Activated CD8-positive, alpha-beta memory T cell treated with anti-CD3 and anti-CD28 coated beads for 4 hours (primary cell): ENCODE measurements around the gene HGF.
"Not testable (repeated sequence)": the region's sequence is repeated elsewhere in the genome, so short reads cannot be mapped to it uniquely, and the experiment has no call there.

Source experiments
- DNase-seq, 2 donors: peaks; one replicate each; pipeline ENCODE4 v3.0.0-alpha.2; 2020; ENCODE audit warnings: low read depth in 2 of 2

HGF gene

DNA sequence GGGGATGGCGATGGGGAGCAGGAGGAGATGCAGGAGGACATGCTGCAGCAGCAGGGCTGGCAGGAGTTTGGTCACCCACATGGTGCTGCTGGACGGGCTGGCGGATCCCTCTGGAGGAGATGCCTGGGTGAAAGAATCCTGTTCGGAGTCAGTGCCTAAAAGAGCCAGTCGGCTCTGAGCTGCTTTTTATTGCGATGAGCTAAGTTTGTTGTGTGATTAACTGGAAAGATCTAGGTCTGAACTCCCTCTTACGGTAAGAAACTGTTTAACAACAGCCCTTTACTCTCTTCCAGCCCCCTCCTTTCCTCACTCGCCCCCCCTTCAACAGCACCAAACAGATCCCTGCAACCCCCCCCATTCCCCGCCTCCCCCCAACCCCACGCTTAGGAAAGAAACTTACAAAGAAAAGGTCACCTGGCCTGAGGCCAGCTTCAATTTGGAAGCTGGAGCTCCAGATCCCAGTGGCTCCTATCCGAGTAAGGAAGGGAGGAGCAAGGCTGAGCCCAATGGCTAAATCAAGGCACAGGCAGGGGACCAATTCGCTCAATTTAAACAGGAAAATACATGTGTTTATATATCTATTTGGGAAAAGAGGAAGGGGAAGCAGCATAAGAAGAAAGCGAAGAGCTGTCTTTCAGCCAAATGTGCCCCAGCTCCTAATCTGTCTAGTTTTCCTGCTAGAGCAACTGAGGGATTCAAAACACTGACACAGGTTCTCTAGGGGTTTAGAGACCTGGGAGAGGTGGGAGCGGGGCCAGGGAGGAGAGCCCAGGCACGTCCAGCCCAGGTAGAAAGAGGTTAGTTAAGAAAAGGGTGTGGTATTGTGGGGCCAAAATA, at the start of gene HGF:
Gene HGF, minus strand, starts transcription at position 157 of the 837 bp plus-strand sequence. Its CDS starts 76 bp downstream, at position 81.
- no peak for DNase-seq

DNA sequence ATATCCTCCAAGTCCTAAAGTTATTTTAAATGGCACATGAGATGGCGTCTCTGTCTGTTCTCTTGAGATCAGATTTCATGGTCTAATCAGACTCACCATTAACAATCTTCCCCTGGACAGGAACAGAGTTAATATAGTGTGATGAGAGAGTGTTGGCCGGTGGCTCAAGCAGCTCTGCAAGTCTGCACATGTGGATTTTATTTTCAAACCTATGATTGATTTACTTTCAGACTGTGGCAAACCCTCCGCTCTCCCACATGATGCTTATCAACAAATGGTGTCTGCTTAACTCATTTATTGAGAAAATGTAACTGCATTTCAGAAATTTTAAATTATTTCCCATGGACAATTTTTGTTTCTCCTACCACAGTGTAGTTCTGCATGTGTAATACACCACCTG, 46.5 kb upstream of the HGF start:
- DNase-seq: no peak

DNA sequence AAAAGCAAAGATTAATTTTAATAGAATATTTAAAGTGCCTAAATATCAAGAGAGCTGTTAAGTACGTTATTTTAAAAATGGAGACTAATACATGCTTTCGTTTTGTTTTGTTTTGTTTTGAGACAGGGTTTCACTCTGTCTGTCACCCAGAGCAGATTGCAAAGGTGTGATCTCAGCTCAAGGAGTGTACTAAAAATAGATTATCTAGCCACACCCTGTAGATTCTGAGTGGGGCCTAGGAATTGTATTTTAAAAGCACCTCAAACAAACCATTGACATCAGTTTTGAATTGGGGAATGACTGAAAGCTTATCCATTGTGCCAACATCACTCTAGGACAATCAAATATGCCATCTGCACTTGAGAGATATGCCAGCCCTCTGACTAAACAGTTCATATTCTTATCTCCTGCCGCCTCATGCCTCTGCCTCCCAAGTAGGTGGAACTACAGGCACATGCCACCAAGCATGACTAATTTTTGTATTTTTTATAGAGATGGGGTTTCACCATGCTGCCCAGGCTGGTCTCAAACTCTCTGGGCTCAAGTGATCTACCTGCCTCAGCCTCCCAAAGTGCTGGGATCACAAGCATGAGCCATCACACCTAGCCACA, 43.1 kb upstream of the HGF start:
- DNase-seq: not testable (repeated sequence)

DNA sequence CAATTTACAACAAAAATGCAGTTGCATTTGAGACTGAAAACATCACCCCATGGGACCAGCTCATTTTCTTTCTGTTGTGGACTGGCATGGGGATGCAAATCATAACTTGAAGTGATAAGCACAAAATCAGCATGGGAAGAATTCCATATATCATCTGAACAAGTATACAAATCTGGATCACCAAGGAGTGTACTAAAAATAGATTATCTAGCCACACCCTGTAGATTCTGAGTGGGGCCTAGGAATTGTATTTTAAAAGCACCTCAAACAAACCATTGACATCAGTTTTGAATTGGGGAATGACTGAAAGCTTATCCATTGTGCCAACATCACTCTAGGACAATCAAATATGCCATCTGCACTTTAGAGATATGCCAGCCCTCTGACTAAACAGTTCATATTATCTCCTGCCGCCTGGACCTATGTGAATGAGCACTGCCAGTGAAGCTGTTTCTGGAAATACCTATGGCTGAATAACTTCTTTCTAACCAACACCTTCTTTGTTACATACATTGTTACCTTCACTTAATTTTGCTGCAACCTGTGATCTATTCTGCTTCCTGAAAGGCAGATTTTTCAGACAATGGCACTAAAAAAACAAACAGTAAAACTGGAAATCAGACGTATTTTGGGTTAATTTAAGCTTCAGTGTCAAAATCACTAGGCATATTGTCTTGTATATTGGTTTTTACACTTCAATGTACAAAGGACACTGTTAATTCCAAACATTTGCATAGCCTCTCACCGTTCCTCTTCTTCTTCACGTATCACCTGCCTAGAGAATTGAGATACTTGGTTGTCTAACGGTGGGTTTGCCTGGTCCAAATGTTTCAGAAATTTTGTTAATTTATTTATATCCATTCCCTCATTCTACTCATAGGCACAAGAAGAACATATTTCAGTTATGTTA, 42.4 kb upstream of the HGF start:
- no peak for DNase-seq

DNA sequence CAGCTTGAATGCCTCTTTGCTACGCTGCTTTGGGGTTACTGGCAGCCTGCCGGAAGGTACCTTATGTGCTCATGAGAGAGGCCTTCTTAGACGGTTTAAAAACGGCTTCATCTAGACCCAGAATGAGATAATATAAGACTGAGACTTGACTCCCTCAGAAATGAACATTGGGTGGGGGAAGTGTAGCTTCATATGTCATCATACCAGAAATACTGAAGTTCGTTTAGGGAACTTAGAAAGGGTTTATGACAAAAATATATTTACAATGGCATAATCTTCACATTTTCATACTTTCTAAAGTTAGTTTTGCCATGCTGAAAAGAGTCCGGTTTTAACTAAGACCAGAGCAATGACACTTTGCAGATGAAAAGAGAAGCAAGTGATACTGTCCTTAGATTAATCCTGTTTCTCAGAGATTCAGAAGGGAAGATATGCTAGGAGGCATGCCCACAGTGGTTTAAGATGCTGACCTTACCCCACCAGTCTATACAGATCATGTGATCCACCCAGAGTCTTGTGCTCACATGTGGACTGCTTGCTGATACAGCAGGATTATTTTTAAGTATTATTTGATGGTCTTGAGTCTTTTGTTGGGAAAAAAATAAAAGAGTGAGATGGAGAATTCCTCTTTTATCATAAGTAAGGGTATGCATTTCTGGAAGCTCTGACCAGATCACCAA, 40.8 kb upstream of the HGF start:
- DNase-seq: no peak

DNA sequence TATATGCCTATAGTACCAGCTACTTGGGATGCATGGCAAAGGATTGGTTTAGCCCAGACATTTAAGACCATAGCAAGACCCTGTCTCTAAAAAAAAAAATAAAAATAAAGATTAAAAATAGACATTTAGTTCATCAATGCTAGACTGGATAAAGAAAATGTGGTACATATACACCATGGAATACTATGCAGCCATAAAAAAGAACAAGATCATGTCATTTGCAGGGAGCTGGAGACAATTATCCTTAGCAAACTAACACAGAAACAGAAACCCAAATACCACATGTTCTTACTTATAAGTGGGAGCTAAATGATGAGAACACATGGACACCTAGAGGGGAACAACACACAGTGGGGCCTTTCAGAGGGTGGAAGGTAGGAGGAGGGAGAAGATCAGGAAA, 38.5 kb upstream of the HGF start:
- not testable (repeated sequence) for DNase-seq

DNA sequence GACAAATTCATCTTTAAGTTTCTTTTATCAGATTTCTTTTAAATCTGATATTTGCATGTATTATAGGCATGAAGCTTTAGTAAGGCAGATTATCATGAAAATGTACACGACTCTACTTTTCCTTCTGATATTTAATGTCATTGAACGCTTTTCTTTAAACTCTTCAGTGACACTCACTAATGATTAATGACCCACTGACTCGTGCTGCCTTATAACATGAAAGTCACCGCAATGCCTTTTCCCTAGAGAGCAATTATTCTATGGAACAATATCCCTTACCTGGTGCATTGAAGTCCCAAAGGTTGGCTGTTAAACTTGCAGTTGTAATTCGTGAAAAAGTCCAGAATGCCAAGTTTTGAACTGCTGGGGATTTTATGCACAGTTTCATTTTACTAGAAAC, 33.4 kb upstream of the HGF start:
- DNase-seq: no peak

DNA sequence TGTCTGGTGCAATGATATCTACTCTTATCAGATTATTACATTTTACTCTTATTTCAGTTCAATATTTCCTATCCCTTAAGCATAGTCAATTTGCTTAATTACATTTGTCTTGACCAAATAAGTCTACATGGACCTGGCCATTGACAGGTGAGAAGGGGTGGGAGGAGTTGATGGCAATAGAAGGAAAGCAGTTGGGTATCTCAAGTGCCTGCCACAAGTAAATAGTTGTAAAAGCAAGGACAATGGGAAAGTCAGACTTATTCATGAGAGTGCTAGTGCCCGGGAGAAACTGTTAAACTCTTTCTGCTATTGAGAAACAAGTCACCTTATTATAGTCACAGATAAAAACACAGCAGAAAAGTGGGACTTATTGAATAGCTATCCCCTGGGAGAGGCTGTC, 32.4 kb upstream of the HGF start:
- DNase-seq: no peak

DNA sequence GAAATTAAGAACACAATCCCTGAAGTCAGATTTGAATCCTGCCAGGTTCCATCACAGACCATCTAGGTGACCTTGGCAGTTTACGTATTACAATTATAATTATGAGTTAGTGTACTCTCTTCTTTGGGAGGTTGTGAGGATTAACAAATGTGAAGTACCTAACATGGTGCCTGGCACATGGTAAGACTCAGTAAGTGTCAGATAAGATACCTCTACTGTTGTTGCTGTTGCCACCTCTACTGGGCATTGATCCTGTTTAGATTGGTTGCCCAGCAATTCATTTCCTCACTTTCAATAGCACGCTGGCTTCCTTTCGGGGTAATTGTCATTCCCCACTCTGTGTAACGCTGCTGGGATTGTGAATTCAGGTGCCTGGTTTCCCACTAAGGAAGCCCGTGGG, 31.7 kb upstream of the HGF start:
- DNase-seq: no peak

DNA sequence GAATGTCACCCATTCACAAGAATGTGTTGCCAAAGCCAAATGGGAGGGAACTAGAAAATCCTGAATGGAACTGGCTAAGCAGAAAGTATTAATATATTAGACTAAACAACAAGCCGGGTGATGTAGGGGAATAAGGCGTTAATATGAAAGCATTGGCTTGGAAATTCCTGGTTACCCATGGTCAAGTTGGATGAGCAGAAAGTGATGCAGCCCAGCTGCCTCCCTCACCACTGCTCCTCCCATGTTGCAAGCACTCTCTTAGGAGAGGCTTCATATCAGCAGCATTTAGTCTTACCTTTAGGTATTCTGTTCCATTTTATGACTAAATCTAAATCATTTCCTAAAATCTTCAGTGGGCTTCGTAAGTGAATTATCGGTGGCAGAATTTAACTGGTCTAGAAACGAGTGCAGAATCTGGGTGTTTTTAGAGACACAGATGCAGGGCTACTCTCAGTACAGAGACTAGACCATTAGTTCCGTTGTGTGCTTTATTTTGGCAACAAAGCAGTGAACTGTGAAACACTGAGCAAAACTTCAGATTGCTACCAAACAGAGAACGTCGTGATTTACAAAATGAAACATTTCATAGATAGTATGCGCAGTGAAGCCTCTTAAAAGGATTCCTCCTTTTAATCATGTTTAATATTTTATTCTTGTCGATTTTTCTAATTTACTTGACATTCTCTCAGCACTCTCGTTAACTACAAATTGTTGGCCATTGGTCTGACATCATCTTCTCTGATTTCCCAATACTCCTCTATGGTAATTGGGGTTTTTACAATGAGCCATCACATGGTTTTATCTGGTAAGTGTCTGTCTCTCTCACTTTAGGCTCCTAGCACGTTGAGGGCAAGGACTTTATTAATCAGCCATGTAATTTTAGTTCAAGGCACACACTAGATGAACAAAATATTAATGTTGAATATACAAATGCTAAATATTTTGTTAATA, 22.0 kb upstream of the HGF start:
- DNase-seq: no peak

DNA sequence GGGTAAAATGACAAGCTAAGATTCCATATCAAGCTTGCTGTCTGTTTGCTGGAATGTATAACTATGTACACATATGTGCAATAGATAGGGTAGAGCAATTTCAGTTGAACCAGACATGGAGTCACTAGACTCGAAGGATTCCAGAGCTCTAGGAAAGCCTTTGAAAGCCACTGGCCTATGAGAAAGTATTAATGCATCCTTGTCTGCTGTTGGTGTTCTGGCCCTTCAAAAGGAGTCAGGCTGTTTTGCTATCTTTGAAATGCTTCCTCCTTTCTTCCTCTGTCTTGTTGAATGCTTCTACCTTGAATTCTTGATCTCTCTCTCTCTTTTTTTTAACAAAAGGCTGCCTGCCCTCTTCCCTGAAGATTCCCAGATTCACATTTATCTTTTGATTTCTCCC, 20.8 kb upstream of the HGF start:
- DNase-seq: no peak

DNA sequence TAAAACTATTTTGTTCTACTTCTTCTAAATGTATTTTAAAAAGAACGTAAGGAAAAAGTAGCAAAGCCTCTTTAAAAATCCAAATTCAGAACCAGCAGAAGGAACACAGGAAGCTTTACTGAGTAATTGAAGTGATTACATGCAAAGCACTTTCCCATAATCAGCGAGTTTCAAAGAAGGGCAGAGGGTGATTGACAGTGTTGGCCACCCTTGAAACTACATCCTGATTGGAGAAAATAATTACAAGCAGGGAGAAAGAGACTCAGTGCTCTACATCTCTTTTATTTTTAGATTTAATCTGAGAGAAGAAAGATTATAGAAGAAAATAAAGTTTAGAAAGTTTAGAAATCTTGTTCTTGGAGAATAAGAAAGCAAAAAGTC, 20.3 kb upstream of the HGF start:
- DNase-seq: no peak

DNA sequence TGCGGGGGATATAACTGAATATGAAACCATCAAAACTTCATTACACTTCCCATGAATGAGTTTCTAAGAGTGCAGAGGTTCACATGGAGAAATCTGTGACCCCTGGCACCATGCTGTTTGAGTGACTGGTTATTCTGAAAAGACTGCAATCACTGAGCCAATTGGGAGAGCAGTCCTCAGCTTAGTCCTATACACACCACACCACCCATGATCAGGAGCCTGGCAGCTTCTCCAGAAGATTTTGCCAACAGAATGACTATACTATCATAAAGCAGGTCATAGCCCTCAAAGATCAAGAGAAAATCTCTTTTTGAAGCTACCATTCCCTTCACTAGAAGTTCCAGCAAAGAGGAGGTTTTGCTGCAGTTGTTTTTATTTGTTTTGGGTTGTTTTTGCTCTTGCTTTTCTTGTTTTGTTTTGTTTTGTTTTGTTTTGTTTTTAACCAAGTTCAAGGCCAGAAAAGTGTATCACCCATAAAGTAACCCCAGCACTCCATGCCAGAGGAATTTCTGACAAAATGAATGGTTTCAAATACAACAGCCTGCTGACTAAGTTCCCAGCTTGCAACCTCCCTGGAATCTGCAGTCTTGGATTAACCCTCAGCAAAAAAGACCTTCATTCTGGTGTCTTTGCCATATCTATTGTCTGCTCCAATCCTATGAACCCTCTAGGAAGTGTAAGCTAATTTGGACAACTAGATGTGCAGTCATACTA, 19.7 kb upstream of the HGF start:
- no peak for DNase-seq

DNA sequence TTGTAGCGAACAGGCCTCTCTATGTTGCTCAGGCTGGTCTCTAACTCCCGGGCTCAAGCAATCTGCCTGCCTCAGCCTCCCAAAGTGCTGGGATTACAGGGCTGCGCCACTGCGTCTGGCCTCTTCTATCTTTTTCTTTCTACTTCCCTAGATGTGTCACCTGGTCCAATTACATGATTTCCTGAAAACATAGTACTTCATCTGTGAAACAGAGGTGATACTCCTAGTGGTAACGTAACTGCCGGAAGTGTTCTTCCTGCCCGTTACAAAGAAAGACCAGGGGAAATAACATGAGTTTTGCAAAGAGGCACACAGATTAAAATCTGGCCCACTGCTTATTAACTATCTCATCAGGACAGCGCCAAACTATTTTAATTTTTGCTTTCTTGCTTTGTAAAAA, 18.4 kb upstream of the HGF start:
- no peak for DNase-seq

DNA sequence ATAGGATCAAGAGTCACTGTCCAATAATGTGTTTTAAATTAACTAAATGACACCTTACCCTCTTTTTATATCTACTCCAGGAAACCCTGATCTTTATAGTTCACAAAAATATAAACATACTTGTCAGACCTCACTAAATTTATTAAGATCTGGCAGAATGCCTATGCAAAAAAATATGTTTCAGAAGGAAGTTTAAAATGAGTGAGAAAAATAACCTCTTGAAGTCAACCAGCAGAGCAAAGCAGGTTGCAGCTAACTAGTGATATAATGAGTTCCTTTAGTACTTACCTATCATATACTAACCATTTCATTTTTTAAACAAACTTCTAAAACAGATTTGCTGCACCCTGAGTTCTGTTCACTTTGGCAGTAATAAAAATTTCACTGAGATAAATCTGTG, 14.0 kb upstream of the HGF start:
- DNase-seq: no peak

DNA sequence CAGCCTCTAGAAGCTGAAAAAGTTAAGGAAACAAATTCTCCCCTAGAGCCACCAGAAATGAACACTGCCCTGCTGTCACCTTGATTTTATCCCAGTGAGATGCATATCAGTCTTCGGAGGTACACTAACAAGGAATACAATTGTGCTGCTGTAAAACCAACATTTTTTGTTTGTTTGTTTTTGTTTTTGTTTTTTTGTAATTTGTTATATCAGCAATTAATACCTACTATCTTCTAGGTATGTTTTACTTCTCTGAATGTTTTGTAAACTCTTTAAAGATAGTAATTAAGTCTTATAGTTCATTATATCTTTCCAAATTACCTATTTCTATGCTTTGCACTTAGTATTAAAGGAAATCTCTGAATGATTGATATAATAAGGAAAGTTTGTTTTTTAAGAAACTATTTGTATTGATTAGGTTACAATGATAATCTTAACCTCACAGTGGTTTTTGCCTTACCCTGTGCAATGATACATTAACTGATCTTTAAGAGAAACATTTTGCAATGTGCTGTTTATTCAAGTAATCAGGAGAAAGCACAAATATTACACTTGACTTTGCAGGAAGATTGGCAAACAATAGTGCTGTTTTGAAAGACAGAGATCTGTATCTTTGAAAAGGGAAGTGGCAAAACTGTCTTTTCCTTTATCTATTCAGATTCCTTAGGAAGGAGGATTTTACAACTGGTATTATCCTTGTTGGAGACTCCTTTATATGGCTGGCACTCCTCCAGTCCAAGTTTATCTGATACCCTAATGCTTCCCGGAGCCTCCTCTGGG, 11.3 kb upstream of the HGF start:
- no peak for DNase-seq

DNA sequence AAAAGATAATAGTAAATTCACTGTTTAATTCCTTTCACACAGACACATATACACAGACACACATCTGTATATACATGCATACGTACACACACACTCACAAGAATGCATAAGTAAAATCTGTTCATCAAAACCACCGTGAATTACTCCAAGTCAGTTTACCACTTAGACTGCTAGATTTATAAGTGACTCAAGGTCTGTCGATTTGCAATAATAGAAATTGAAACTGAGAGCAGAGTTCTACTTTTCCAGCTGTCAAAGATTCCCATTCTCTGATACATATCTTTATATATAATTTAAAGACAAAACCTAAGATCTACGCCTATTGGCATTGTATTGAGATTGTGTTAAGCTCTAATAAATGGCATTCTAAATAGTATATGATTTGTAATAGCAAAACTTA, 9.9 kb upstream of the HGF start:
- no peak for DNase-seq

DNA sequence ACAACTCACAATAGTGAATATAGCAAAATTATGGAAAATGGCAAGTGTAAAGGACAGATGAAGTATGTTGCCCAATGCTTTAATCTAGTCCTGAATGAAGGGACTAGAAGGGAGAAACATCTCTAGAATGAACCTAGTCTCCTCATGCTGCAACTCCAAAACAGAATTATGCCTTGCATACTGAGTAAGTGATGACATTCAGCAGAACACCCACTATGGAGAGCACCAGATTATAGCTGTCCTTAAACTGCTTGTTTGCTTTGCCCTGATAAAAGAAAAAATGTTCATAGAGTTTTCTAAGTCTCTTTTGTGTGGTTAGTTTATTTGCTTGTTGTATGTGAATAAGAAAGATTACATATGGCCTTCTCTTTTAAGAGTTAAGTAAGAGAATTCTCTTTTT, 7.8 kb upstream of the HGF start:
- DNase-seq: no peak

DNA sequence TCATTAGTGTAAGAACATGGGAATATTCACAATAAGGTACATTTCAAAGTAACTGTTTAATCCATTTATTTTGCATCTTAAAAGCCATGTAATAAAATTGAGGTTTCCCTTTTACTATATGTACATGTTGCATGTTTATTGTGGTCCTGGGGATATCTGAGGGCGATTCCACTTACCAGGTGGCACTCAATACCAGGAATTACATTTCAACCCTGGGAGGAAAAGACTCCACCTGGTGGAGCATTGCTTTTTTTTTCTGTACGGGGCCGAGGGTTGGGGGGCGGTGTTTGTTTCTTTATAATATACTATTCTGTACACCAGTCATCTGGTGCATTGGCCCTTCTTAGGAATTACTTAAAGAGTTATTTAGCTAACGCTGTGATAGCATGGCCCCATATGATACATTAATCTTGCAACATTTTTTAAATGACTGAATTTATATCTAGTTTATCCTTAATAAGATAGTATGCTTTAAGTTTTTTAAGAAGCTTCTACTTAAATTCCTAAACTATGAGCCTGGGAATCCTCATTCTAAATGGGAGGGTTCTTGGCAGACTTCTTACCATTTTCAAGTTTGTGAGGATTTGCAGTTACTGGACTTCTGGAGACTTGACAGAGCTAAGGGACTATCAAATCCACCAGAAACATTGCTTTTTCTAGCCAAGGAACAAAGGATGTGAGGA, 7.2 kb upstream of the HGF start:
- no peak for DNase-seq
